T-helper 9 cell (primary cell): Measurements from ENCODE around the gene GLI3.

Source experiments
- DNase-seq: peaks from one replicate; pipeline ENCODE4 v3.0.0-alpha.2; 2020

The GLI3 gene

GRCh38 chr7:42074076-42074475 is 162.9 kb downstream of the GLI3 start:
- no peak for DNase-seq

GRCh38 chr7:42071372-42072261 is 165.4 kb downstream of the GLI3 start:
- no peak for DNase-seq

DNA sequence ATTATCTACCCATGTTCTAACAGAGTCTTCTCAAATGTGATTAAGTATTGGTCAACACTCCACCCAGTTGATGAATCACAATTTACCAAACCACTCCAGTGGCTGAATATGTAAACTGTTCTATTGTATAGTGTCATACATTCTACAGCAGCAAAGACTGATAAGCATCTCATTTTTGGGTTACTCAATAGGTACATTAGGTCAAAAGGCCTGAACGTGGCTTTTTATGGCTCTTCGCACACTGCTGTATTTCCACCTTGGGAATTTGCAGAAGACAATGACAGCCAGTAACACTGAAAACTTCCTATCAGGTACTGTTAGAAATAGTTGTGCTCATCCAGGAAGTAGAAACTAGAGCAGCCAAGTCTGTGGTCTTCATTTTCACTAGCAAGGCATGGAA is 166.9 kb downstream of the GLI3 start:
- DNase-seq: no peak

DNA sequence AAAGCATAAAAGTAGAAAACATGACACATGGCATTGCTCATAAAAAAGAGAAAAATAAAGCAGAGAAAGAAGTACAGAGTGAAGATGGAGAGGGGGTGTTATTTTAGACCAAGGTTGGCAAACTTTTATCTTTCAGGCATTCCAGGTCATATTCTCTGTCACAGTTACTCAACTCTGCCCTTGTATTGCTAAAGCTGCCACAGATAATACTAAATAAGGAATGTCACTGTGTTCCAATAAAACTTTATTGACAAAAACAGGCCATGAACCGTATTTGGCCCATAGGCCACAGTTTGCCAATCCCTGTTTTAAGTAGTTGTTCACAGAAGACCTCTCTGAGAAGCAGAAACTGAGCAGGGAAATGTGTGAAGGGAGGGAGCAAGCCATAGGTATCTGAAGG is 167.4 kb downstream of the GLI3 start:
- no peak for DNase-seq

- no peak for DNase-seq
These were observed 168.3 kb downstream of the GLI3 start for GRCh38 chr7:42068554-42069280.

DNA sequence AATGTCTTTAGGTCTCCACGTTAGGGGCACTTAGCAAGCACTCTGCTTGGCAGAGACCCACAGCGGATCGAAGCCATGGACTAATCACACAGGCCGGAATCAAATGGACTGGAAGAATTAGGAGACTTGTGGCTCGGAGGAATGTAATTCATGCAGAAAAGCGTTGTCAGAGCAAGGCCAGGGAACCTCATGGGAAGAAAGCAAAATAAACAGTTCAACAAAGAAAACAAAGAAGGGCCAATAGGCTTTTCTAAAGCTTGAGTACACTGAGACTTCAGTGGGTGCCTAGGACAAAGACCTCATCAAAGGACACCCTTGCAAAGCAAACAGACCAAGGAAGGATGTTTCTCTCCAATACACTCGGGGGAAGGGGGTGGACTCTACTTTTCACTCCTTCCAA is 171.1 kb downstream of the GLI3 start:
- no peak for DNase-seq

DNA sequence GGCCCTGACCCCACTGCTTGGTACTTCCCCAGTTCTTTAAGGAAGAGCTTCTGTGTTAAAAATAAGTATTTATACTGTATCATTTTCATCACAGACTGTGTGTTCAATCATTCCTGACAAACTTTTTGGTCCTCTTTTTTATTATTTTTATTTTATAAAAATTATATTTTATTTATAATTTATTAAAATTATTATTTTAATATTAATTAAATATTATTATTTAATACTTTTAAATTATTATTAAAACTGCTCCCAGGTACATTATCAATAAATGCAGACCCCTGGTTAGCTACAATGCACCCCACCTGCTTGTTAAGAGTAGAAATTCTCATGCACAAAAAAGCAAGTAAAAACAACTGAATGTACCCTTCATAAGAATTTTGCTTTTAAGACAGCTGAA is 172.0 kb downstream of the GLI3 start:
- DNase-seq: no peak

GRCh38 chr7:42064534-42064933 is 172.5 kb downstream of the GLI3 start:
- DNase-seq: no peak

GRCh38 chr7:42059275-42059674 is 177.7 kb downstream of the GLI3 start:
- no peak for DNase-seq

DNA sequence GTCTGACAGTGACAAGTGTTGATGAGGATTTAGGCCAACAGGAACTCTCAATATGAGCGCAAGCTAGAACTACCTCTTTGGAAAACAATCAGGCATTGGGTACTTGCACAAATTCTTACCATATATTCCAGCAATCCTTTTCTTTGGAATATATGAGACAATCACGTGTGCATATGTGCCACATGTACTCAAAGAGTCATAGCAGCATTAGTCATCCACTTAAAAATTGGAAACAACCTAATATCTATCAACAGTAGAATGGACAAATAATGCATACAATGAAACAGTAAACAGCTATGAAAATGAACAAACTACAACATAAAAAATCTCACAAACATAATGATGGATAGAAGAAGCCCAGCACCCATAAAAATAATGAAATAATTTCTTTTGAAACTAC is 179.7 kb downstream of the GLI3 start:
- no peak for DNase-seq

- no peak for DNase-seq
These were observed 181.8 kb downstream of the GLI3 start for GRCh38 chr7:42055171-42055570.

DNA sequence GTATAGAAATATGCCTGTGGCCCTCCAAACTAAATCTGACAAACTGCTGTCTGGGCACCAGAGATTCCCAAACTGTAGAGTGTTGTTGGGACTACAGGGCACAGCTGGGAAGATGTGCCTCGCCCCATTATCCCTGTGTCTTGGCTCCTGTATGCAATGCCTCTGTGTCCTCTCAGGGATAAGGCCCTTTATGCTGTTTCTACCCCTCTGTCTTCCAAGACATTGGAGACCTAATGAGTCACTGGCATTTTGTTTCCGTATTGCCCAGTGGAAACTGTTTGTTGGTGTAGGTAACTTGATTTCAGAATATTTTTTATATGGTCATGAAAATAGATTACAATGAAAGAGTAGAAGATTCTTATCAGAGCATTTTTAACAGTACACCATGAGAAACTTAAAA is 183.2 kb downstream of the GLI3 start:
- no peak for DNase-seq

GRCh38 chr7:42049761-42050160 is 187.2 kb downstream of the GLI3 start:
- DNase-seq: no peak

DNA sequence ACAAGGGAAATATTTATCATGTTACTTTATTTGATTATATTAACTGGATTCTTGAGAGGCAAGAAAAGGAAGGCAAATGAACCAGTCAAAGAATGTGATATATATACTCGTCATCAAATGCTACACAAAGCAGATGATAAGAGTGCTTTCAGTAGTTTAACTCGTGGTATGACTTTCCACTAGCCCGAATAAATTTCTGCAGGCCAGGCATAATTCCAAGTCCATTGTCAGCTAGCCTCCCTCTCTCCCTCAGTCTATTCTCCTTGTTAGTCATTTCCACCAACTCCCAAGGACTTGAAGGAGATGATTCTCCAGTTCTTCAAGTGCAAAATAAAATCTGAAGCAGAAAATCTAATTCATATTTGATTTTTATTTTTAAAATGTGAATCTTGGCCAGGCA is 190.5 kb downstream of the GLI3 start:
- DNase-seq: no peak

GRCh38 chr7:42045961-42046360 is 191.0 kb downstream of the GLI3 start:
- no peak for DNase-seq

- DNase-seq: no peak
These were observed 197.1 kb downstream of the GLI3 start for GRCh38 chr7:42039921-42040320.

- no peak for DNase-seq
These were observed 201.8 kb downstream of the GLI3 start for GRCh38 chr7:42035210-42035609.

- no peak for DNase-seq
These were observed 203.5 kb downstream of the GLI3 start for GRCh38 chr7:42033480-42033879.

DNA sequence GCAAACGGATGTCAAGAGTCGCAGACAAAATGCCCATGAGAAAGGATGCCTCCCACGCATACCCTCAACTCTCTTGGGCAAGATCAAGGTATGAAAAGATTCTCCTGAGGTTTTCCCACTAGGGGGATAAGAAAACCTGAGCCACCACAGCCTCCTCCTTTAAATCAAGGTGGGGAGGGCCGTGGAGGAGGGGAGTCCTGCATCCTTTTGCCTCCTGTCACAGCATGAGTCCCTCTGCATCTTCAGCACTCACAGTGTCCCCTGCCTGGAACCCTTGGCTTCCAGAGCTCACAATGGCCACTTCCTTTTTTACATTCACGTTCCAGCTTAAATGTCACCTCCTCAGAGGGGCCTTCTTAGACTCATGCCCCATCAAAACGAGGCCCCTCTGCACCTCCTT is 207.6 kb downstream of the GLI3 start:
- no peak for DNase-seq

- DNase-seq: no peak
These were observed 209.5 kb downstream of the GLI3 start for GRCh38 chr7:42027521-42027920.

DNA sequence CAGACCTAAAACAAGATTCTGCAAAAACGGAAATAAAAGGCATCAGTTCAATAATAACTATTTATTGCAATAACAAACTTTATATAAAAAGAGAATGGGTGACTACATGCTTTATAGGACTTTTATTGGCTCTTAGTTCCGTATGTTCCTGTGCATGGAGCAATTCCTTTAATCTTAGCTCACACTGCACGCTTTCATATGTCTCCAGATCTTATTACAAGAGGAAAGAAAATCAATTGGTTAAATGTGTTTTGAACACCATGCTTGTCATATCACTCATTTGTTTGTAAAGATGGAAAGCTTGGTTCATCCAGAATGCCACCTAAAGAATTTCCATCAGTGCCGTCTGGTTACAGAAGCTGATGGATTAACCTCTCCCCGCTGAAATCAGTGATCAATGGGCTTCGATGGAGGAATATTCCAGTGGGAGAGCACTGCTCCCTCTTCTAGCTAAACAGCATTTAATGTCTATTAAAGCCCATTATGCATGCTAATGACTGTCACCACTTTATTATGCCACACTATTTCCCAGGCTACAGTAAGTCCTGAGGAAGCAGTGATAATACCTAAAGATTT is 210.3 kb downstream of the GLI3 start:
- DNase-seq: no peak

GRCh38 chr7:42025635-42026375 is 211.2 kb downstream of the GLI3 start:
- no peak for DNase-seq

- DNase-seq: no peak
These were observed 212.5 kb downstream of the GLI3 start for GRCh38 chr7:42024537-42024936.
